Esophagus squamous epithelium (tissue), 5 donors: Measurements from ENCODE around the gene CLTRN. TPM values are rescaled to one million over a fixed set of nuclear protein-coding genes. Genes with fewer than 3 reads are reported as not detected.
A peak's percentile ranks its signal among the peaks of the same experiment; 100 is the strongest.

Experiments
- DNase-seq: peaks from one replicate; lab custom pipeline; 2025; lab: John Stamatoyannopoulos, UW
- H3K27ac ChIP-seq, 4 donors: fragments of 200-600 bp; sonication (generic); one replicate each; pipeline ENCODE4 v1.5.1; 2016 to 2019; ENCODE audit warnings: mild to moderate bottlenecking in 1 of 4
- H3K27me3 ChIP-seq, 4 donors: fragments of 200-600 bp; sonication (generic); 1 replicate in 3 of 4; 2 replicates in 1 of 4; pipeline versions ENCODE4 v1.5.1 to v1.6.0; 2017 to 2021; ENCODE audit warnings: antibody characterized with exemption in 1 of 4
- H3K36me3 ChIP-seq, 3 donors: fragments of 200-600 bp; sonication (generic); one replicate each; pipeline ENCODE4 v1.5.1; 2016 to 2019
- H3K4me1 ChIP-seq, 3 donors: fragments of 200-600 bp; sonication (generic); one replicate each; pipeline ENCODE4 v1.5.1; 2017 to 2019
- H3K4me3 ChIP-seq, 4 donors: fragments of 200-600 bp; sonication (generic); 1 replicate in 3 of 4; 2 replicates in 1 of 4; pipeline ENCODE4 v1.5.1; 2016 to 2019; ENCODE audit warnings: mild to moderate bottlenecking in 2 of 4, moderate library complexity in 1 of 4
- H3K9me3 ChIP-seq, 3 donors: fragments of 200-600 bp; sonication (generic); one replicate each; pipeline ENCODE4 v1.5.1; 2016 to 2019
- POLR2A ChIP-seq, 4 donors: fragments of 450-650 bp; IDR thresholded peaks; one replicate each; pipeline ENCODE4 v1.6.1; 2017; ENCODE audit warnings: antibody characterized with exemption in 4 of 4, mild to moderate bottlenecking in 4 of 4, moderate library complexity in 3 of 4
- WGBS, 2 donors: methylation state at CpG; one replicate each; pipeline ENCODE4 v1.1.5; 2018; 5-methylcytosine and 5-hydroxymethylcytosine counted together
- intact Hi-C: fragments of 100-400 bp; cut with DNase I; formaldehyde crosslinking; loops from one replicate; pipeline ENCODE4 v1.15.0; 2022
- total RNA-seq, 4 donors: library from RNA; depleted of rRNA; stranded (reverse); fragments of >200 nt; gene quantifications; one replicate each; pipeline ENCODE4 v1.1.0, GENCODE V29; 2016
- TF ChIP-seq, protein P1 (sequence below), 6 experiments: fragments of 450-650 bp in 4 of 6; fragments of 200-600 bp in 2 of 6; sonication (generic) in 2 of 6; IDR thresholded peaks; one replicate each; pipeline ENCODE4 v1.5.1; 2016 to 2019; ENCODE audit warnings: antibody characterized with exemption in 6 of 6, mild to moderate bottlenecking in 4 of 6, moderate library complexity in 4 of 6
- donor health status: DM: yes; HTN: yes; CAD: no.

Gene CLTRN
- total RNA-seq, 4 donors from 2014 or later, result 0.19 to 0.83 (median 0.22) TPM; not detected in 1

DNA sequence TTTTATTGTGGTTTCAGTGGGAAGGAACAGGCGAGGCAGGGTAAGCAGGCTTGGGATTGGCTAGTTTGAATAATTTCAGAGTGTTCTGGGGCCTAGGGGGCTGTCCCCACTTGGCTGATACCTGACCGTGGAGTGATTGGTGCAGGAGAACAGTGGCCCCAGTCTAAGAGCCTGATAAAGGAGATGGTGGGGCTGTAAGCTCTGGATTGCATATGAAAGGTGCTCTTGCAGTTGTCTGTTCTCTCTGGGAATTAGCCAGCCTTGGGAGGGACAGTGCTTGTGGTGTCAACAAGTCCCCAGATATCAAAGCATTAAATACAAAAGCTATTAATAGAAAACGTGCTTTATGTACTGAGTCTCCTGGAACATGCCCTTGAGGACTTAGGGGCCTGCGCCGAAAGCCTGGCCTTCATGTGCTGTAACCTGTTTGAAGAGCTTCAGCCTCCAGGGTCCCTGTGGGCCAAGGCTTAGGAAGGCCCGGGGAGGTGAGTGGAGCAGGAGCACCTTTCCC lies 30.4 kb upstream of the CLTRN start:
- intact Hi-C loops, result no loop called here
- no peak overlapping the region for H3K4me3 ChIP-seq
- H3K4me1 ChIP-seq, result no peaks in the 10 kb centered on the region
- TF ChIP-seq POLR2A (IDR thresholded peaks at IDR 0.05), result no peak
- TF ChIP-seq, protein P1, sequence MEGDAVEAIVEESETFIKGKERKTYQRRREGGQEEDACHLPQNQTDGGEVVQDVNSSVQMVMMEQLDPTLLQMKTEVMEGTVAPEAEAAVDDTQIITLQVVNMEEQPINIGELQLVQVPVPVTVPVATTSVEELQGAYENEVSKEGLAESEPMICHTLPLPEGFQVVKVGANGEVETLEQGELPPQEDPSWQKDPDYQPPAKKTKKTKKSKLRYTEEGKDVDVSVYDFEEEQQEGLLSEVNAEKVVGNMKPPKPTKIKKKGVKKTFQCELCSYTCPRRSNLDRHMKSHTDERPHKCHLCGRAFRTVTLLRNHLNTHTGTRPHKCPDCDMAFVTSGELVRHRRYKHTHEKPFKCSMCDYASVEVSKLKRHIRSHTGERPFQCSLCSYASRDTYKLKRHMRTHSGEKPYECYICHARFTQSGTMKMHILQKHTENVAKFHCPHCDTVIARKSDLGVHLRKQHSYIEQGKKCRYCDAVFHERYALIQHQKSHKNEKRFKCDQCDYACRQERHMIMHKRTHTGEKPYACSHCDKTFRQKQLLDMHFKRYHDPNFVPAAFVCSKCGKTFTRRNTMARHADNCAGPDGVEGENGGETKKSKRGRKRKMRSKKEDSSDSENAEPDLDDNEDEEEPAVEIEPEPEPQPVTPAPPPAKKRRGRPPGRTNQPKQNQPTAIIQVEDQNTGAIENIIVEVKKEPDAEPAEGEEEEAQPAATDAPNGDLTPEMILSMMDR (IDR thresholded peaks at IDR 0.05), result no peak
- no peaks in the 10 kb centered on the region for H3K27me3 ChIP-seq
- H3K9me3 ChIP-seq, result no peaks in the 10 kb centered on the region
- WGBS, 2 donors, result 87 to 100% methylated on average over 1 to 6 of the region's 6 CpGs
- H3K27ac ChIP-seq, result no peak overlapping the region
- peaks cover 0 to 77% (median 14%) of the 10 kb centered on the region in 3 donors for H3K36me3 ChIP-seq
- DNase-seq, result no peak

GRCh38 chrX:15686818-15687685 lies 22.4 kb upstream of the CLTRN start:
- H3K9me3 ChIP-seq, result no peaks in the 10 kb centered on the region
- peaks cover 0 to 34% (median 0%) of the 10 kb centered on the region in 3 donors for H3K36me3 ChIP-seq
- H3K4me1 ChIP-seq, result no peaks in the 10 kb centered on the region
- intact Hi-C loops, result no loop called here
- TF ChIP-seq, protein P1 (IDR thresholded peaks at IDR 0.05), result peak; percentile 52 to 79 (median 66)
- no peak for TF ChIP-seq POLR2A (IDR thresholded peaks at IDR 0.05)
- H3K4me3 ChIP-seq, result no peak overlapping the region
- DNase-seq, result no peak
- no peaks in the 10 kb centered on the region for H3K27me3 ChIP-seq
- no peak overlapping the region for H3K27ac ChIP-seq
- 35 to 52% methylated on average over 5 of the region's 6 CpGs for WGBS, 2 donors

- Histone ChIP-seq H3K4me1 (no peaks in the 10 kb centered on the region), H3K4me3 (no peak overlapping the region), H3K27me3 (no peaks in the 10 kb centered on the region), H3K27ac (no peak overlapping the region), H3K9me3 (no peaks in the 10 kb centered on the region), H3K36me3 (no peaks in the 10 kb centered on the region)
- WGBS, 2 donors, result 72 to 94% methylated on average over 2 to 6 of the region's 6 CpGs
- DNase-seq, result no peak
- intact Hi-C loops, result no loop called here
- no peak for TF ChIP-seq POLR2A (IDR thresholded peaks at IDR 0.05)
- TF ChIP-seq, protein P1 (IDR thresholded peaks at IDR 0.05), result no peak
Observed at GRCh38 chrX:15683193-15683592, 18.6 kb upstream of the CLTRN start.

GRCh38 chrX:15681433-15681832 lies 16.8 kb upstream of the CLTRN start:
- Histone ChIP-seq H3K36me3 (no peaks in the 10 kb centered on the region), H3K9me3 (no peaks in the 10 kb centered on the region), H3K4me3 (no peak overlapping the region), H3K27ac (no peak overlapping the region), H3K27me3 (no peaks in the 10 kb centered on the region), H3K4me1 (peaks cover 5 to 9% (median 8%) of the 10 kb centered on the region in 3 donors)
- intact Hi-C loops, result no loop called here
- WGBS, 2 donors, result 59 to 94% methylated on average over 2 to 3 of the region's 3 CpGs
- DNase-seq, result no peak
- TF ChIP-seq, protein P1 (IDR thresholded peaks at IDR 0.05), result no peak
- TF ChIP-seq POLR2A (IDR thresholded peaks at IDR 0.05), result no peak

DNA sequence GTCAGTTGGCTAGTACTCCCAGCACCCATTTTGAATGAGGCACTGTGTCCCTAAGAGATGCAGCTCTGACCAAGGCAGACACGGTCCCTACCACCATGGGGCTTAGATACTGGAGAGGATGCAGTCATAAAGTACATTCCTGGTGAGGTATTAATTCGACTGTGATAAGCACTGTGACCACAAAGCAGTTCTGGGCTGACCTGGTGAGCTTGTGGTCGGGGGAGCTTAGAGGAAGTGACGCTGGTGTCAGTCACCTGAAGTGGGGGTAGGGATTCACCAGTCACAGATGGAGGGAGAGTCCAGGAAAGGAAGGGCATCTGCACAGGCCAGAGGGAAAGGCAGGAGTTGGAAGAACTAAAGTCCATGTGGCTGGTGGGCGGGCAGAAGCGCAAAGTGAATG lies 15.8 kb upstream of the CLTRN start:
- intact Hi-C loops, result no loop called here
- WGBS, 2 donors, result 87 to 94% methylated on average over 3 to 6 of the region's 6 CpGs
- H3K27ac ChIP-seq, result no peak overlapping the region

More for the DNA sequence above, 15.8 kb upstream of the CLTRN start:
- Histone ChIP-seq H3K36me3 (no peaks in the 10 kb centered on the region), H3K9me3 (no peaks in the 10 kb centered on the region), H3K4me1 (peaks cover 7 to 13% (median 13%) of the 10 kb centered on the region in 3 donors), H3K27me3 (no peaks in the 10 kb centered on the region), H3K4me3 (no peak overlapping the region)
- no peak for DNase-seq
- no peak for TF ChIP-seq POLR2A (IDR thresholded peaks at IDR 0.05)
- TF ChIP-seq, protein P1 (IDR thresholded peaks at IDR 0.05), result no peak
